Stimulated activated naive CD8-positive, alpha-beta T cell treated with anti-CD3 and anti-CD28 coated beads, Interleukin-15, amount 100 ng/mL, for 72 hours (primary cell): Measurements from ENCODE around the gene UTP4.
A peak's percentile ranks its signal among the peaks of the same experiment; 100 is the strongest.
"Not testable (repeated sequence)": the region's sequence is repeated elsewhere in the genome, so short reads cannot be mapped to it uniquely, and the experiment has no call there.

Experiments
- ATAC-seq: fragments of 150-1000 bp; cut with Tn5 transposase; 2 replicates; pipeline ENCODE4 v1.10.0; 2021; ENCODE audit warnings: mild to moderate bottlenecking, moderate library complexity
- DNase-seq, 2 donors: peaks; one replicate each; pipeline ENCODE4 v3.0.0; 2021 to 2022
- H3K27ac Mint-ChIP-seq, 2 donors: one replicate each; pipeline ENCODE4 v1.8.0; 2022; ENCODE audit warnings: mild to moderate bottlenecking in 2 of 2, mixed read lengths in 2 of 2, moderate library complexity in 2 of 2
- H3K27me3 Mint-ChIP-seq: one replicate; pipeline ENCODE4 v1.8.0; 2022; ENCODE audit warnings: mixed read lengths
- H3K4me1 Mint-ChIP-seq: one replicate; pipeline ENCODE4 v1.8.0; 2022; ENCODE audit warnings: mild to moderate bottlenecking, mixed read lengths
- H3K4me3 Mint-ChIP-seq, 2 donors: one replicate each; pipeline ENCODE4 v1.8.0; 2022; ENCODE audit warnings: mild to moderate bottlenecking in 2 of 2, mixed read lengths in 2 of 2, moderate library complexity in 1 of 2
- H3K9me3 Mint-ChIP-seq, 2 donors: one replicate each; pipeline ENCODE4 v1.8.0; 2022; ENCODE audit warnings: mixed read lengths in 2 of 2

UTP4 gene

GRCh38 chr16:69139464-69139863 lies 7.0 kb downstream of the UTP4 start:
- peaks cover 42% of the 10 kb centered on the region for H3K4me1 Mint-ChIP-seq
- not testable (repeated sequence) for H3K27ac Mint-ChIP-seq, H3K4me3 Mint-ChIP-seq, H3K27me3 Mint-ChIP-seq, DNase-seq, H3K9me3 Mint-ChIP-seq, ATAC-seq

DNA sequence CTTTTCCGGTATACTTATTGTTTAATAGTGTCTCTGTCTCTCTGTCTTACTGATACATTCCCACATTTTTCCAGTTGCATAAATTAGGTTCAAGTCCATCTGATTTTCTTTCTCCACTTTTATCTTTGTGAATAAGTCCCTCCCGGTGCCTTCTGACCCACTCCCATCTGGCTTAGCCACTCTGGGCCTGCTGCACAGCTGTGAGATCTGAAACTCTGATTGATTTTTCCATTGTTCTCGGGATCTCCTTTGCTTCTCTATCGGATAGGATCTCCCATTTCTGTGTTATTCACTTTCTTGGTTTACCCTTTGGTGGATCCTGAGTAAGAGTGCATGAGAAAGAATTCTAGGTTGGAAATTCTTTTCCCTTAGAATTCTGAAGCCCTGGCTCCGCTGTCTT lies 8.6 kb downstream of the UTP4 start:
- Mint-ChIP-seq H3K4me1 (peaks cover 31% of the 10 kb centered on the region), H3K27me3 (no peaks in the 10 kb centered on the region), H3K9me3 (no peaks in the 10 kb centered on the region), H3K27ac (no peak overlapping the region), H3K4me3 (no peak overlapping the region)
- no peak for ATAC-seq
- DNase-seq: no peak

DNA sequence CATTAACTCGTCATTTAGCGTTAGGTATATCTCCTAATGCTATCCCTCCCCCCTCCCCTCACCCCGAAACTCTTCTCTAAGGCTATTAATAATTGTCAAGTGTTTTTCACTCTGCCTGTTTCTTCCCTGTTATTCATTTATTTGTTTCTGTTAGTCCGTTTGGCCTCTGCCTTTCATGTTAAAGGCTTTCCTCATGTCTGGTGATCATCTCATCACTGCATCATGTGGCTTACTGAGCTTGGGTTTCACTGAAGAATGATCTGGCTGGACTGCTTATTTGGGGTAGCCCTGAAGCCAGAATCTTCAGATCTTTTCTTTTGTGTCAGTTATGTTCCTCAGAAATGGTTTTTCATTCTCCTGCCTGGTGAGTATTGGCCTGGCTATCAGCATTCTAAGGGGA lies 9.5 kb downstream of the UTP4 start:
- DNase-seq (no peak), ATAC-seq (no peak)
- Mint-ChIP-seq H3K27ac (no peak overlapping the region), H3K9me3 (no peaks in the 10 kb centered on the region), H3K4me1 (peaks cover 22% of the 10 kb centered on the region), H3K4me3 (no peak overlapping the region), H3K27me3 (no peaks in the 10 kb centered on the region)

GRCh38 chr16:69143116-69143515 lies 10.7 kb downstream of the UTP4 start:
- DNase-seq: no peak
- Mint-ChIP-seq H3K9me3 (no peaks in the 10 kb centered on the region), H3K4me1 (peaks cover 16% of the 10 kb centered on the region), H3K27me3 (no peaks in the 10 kb centered on the region), H3K4me3 (no peak overlapping the region), H3K27ac (peak overlapping the region in 1 of 2 donors; percentile 3)
- no peak for ATAC-seq

GRCh38 chr16:69145658-69146057 lies 13.2 kb downstream of the UTP4 start:
- Mint-ChIP-seq H3K27ac (peak overlapping the region in 1 of 2 donors; percentile 74), H3K4me1 (peaks cover 15% of the 10 kb centered on the region), H3K9me3 (no peaks in the 10 kb centered on the region), H3K27me3 (no peaks in the 10 kb centered on the region), H3K4me3 (no peak overlapping the region)
- no peak for ATAC-seq
- DNase-seq: no peak

DNA sequence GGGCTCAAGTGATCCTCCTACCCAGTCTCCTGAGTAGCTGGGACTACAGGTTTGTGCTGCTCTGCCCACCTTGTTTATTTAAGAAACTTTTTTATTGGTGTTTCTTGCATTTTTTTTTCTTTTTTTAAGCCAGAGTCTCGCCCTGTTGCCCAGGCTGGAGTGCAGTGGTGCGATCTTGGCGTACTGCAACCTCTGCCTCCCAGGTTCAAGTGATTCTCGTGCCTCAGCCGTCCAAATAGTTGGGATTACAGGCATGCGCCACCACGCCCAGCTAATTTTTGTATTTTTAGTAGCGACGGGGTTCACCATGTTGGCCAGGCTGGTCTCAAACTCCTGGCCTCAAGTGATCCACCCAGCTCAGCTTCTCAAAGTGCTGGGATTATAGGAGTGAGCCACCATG lies 17.2 kb downstream of the UTP4 start:
- H3K9me3 Mint-ChIP-seq, ATAC-seq, H3K4me1 Mint-ChIP-seq, H3K4me3 Mint-ChIP-seq, DNase-seq, H3K27ac Mint-ChIP-seq, H3K27me3 Mint-ChIP-seq: not testable (repeated sequence)

- ATAC-seq (peak; percentile 84), DNase-seq (peak; percentile 33 to 34)
- Mint-ChIP-seq H3K9me3 (no peaks in the 10 kb centered on the region), H3K4me1 (no peaks in the 10 kb centered on the region), H3K27me3 (no peaks in the 10 kb centered on the region), H3K4me3 (no peak overlapping the region), H3K27ac (peak overlapping the region in 1 of 2 donors; percentile 30)
Measured at GRCh38 chr16:69150146-69150865, 17.9 kb downstream of the UTP4 start.

DNA sequence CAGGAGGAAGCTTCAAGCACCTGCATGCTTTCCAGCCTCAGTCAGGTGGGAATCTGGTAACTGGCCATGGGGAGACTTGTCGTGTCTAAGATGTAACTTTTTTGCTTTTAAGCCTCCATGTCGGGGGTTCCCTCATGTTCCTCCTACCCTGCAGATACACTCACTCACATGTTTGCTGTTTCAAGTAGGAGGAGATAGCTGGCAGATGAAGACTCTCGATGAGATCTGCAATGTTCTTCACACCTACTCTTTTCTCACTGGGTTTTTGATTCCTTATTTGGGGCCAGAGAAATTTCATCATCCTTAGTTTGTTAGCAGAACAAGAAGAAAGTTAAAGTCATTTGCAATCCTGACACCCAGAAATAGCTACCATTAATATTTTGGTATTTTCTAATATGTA lies 24.7 kb downstream of the UTP4 start:
- DNase-seq: no peak
- Mint-ChIP-seq H3K4me1 (peaks cover 11% of the 10 kb centered on the region), H3K27me3 (no peaks in the 10 kb centered on the region), H3K9me3 (no peaks in the 10 kb centered on the region), H3K27ac (peak overlapping the region; percentile 65 to 80), H3K4me3 (no peak overlapping the region)
- ATAC-seq: no peak

DNA sequence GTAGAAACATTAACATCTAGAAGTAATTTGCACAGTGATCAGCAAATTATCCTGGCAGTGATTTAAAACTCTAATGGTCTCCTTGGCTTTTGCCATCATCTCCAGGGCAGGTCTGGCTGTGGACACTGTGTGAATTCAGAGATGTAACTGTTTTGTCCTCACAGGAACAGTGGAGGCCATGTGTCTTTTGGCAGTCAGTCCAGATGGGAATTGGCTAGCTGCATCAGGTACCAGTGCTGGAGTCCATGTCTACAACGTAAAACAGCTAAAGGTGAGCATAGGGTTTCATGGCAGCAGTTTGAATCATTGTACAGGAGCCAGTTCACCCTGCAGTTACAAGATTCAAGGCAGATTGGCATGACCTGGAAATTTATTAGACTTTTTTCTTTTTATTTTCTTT lies 27.7 kb downstream of the UTP4 start:
- H3K27me3 Mint-ChIP-seq: no peaks in the 10 kb centered on the region
- H3K9me3 Mint-ChIP-seq: no peaks in the 10 kb centered on the region
- peaks cover 23% of the 10 kb centered on the region for H3K4me1 Mint-ChIP-seq
- ATAC-seq (no peak), DNase-seq (no peak)
- no peak overlapping the region for H3K27ac Mint-ChIP-seq
- H3K4me3 Mint-ChIP-seq: no peak overlapping the region

DNA sequence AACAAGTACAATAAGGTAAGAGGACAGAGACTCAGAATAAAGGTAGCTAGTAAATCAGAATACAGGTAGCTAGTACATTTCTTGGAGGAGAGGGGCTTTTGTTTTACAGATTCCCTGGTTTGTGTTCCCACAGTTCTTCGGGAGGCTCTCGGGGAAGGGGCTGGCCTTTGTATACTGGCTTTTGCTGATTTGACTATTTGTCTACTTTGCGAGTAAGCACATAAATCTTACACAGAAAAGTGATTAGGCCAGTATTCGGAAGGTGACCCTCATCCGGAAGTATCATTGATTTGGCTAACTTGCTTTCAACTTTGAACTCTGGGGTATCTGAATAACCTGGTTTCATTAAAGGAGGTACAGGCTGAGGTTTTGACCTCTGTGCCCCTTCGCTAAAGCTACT lies 33.1 kb downstream of the UTP4 start:
- Mint-ChIP-seq H3K27ac (no peak overlapping the region), H3K4me3 (no peak overlapping the region), H3K4me1 (peaks cover 46% of the 10 kb centered on the region), H3K9me3 (no peaks in the 10 kb centered on the region), H3K27me3 (no peaks in the 10 kb centered on the region)
- DNase-seq (no peak), ATAC-seq (no peak)

- Mint-ChIP-seq H3K9me3 (no peaks in the 10 kb centered on the region), H3K27ac (peak overlapping the region; percentile 76 to 90), H3K4me3 (peak overlapping the region; percentile 59 to 68), H3K27me3 (no peaks in the 10 kb centered on the region), H3K4me1 (peaks cover 46% of the 10 kb centered on the region)
- DNase-seq (peak; percentile 75 to 85), ATAC-seq (peak; percentile 99)
Measured at GRCh38 chr16:69166221-69166833, 33.9 kb downstream of the UTP4 start.

DNA sequence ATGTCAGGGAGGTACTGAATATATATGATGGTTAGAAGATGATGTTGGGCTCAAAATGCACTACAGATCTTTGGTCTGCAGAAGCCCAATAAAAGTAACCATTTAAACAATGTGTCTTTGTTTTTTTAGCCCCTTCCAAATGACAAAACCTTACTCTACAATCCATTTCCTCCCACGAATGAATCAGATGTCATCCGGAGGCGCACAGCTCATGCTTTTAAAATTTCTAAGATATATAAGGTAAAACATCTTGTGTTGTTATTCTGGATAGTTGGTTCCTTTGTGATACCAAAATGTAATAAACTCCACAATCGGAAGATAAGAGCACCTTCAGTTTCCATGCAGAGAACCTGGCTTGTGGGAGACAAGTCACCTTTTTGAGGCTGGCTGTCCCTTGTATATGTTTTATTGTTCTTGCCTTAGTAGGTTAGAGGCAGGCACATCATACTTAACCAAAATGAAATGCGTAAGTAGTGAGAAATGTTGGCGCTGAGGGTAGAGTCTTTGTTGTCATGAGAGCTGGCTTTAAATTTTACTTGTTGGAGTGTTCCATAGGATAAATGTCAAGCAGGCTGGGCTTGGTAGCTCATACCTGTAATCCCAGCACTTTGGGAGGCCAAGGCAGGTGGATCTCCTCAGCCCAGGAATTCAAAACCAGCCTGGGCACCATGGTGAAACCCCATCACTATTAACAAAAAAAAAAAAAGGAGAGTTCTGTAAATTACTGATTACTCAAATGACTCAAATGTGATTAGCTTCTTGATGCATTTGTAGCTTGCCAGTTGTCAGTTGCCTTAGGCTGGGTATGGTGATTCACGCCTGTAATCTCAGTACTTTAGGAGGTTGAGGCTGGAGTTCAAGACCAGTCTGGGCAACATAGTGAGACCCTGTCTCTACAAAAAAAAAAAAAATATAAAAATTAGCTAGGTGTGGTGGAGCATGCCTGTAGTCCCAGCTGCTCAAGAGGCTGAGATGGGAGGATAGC lies 34.8 kb downstream of the UTP4 start:
- Mint-ChIP-seq H3K4me1 (peaks cover 46% of the 10 kb centered on the region), H3K27me3 (no peaks in the 10 kb centered on the region), H3K4me3 (peak overlapping the region; percentile 59 to 68), H3K27ac (peak overlapping the region; percentile 76 to 90), H3K9me3 (no peaks in the 10 kb centered on the region)
- ATAC-seq: no peak
- no peak for DNase-seq

DNA sequence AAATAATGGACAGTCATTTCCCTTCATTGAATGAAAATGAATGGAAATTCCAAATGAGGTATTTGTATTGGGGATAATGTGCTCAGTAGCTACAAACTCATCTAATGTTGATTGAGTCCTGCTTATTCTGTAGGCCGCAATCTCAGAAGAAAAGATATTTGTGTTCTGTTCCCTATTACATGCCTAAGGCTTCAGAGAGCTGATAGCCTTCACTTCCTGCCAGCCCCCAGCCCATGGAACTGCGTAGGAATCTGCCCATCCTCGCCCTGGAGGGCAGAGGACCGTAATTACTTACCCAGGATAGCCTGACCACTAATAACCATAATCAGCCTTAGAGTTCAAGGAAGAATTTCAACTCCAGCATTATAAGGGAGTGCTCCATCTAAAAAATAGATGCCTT lies 36.6 kb downstream of the UTP4 start:
- Mint-ChIP-seq H3K9me3 (no peaks in the 10 kb centered on the region), H3K27ac (no peak overlapping the region), H3K27me3 (no peaks in the 10 kb centered on the region), H3K4me1 (peaks cover 43% of the 10 kb centered on the region), H3K4me3 (no peak overlapping the region)
- no peak for ATAC-seq
- no peak for DNase-seq

DNA sequence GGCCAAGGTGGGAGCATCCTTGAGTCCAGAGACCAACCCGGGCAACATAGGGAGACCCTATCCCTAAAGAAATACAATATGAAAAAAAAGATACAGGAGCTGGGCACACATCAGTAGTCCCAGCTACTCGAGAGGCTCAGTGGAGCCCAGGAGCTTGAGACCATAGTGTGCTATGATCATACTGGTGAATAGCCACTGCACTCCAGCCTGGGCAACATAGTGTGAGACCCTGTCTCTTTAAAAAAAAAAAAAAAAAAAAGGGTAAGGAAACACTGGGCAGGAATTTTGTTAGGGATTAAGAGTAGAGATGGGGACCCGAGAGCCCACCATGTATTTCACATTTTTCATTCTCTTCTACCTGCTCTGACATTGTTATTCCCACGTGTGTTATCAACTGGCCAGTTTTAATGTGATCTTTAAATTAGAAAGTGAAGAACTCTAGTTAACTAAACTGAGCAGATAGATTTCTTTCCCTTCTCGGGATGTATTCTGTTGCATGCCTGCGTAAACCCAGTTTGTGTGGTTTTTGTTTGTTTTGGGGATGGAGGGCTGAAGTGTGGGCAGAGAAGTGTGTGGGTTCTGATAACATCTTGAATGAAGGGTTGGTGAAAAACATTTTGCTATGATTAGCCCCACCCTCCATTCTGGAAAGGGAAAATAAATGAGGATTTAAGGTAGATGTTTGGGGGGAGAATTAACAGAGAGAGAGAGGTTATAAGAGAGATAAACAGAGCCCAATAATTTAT lies 37.3 kb downstream of the UTP4 start:
- Mint-ChIP-seq H3K27me3 (no peaks in the 10 kb centered on the region), H3K9me3 (no peaks in the 10 kb centered on the region), H3K27ac (peak overlapping the region in 1 of 2 donors; percentile 74), H3K4me1 (peaks cover 41% of the 10 kb centered on the region), H3K4me3 (no peak overlapping the region)
- ATAC-seq (no peak), DNase-seq (no peak)
